GM21619 (cell line): ENCODE results near the gene CCDC92.

Source experiments
- ATAC-seq: cut with Tn5 transposase; IDR thresholded peaks from one replicate; pipeline ENCODE4 v1.9.1; 2021; ENCODE audit not compliant: unreplicated experiment

CCDC92 gene

GRCh38 chr12:123937707-123938591 lies 34.7 kb downstream of the CCDC92 start:
- no peak for ATAC-seq

- no peak for ATAC-seq
Measured at GRCh38 chr12:123936956-123937706, 35.5 kb downstream of the CCDC92 start.

- no peak for ATAC-seq
Measured at GRCh38 chr12:123936471-123936870, 36.2 kb downstream of the CCDC92 start.

GRCh38 chr12:123935956-123936355 lies 36.7 kb downstream of the CCDC92 start:
- ATAC-seq = no peak

- ATAC-seq = no peak
Measured at GRCh38 chr12:123934829-123935228, 37.8 kb downstream of the CCDC92 start.

- no peak for ATAC-seq
Measured at GRCh38 chr12:123934016-123934620, 38.5 kb downstream of the CCDC92 start.

GRCh38 chr12:123933214-123933613 lies 39.4 kb downstream of the CCDC92 start:
- ATAC-seq = no peak

- ATAC-seq = no peak
Measured at GRCh38 chr12:123931686-123932321, 40.8 kb downstream of the CCDC92 start.

- ATAC-seq = no peak
Measured at GRCh38 chr12:123929946-123930583, 42.6 kb downstream of the CCDC92 start.

GRCh38 chr12:123928897-123929296 lies 43.7 kb downstream of the CCDC92 start:
- no peak for ATAC-seq

GRCh38 chr12:123928274-123928865 lies 44.3 kb downstream of the CCDC92 start:
- no peak for ATAC-seq

GRCh38 chr12:123924539-123924938 lies 48.1 kb downstream of the CCDC92 start:
- ATAC-seq = no peak

GRCh38 chr12:123923927-123924326 lies 48.7 kb downstream of the CCDC92 start:
- no peak for ATAC-seq

GRCh38 chr12:123923038-123923437 lies 49.6 kb downstream of the CCDC92 start:
- no peak for ATAC-seq

- no peak for ATAC-seq
Measured at GRCh38 chr12:123919980-123920360, 52.7 kb downstream of the CCDC92 start.

- ATAC-seq = no peak
Measured at GRCh38 chr12:123917337-123917850, 55.2 kb downstream of the CCDC92 start.

GRCh38 chr12:123916729-123917128 lies 55.9 kb downstream of the CCDC92 start:
- no peak for ATAC-seq

GRCh38 chr12:123914726-123915333 lies 57.8 kb downstream of the CCDC92 start:
- ATAC-seq = no peak
